Activated B cell treated with CpG ODN at 0.5 μM for 24 hours (primary cell): Measurements from ENCODE around the gene DOCK3. TPM values are rescaled to one million over a fixed set of nuclear protein-coding genes. Genes with fewer than 3 reads are reported as not detected.

Experiments
- ATAC-seq: fragments of 200-7000 bp; cut with Tn5 transposase; one replicate; pipeline ENCODE4 v1.10.0; 2021; ENCODE audit warnings: low read depth, mild to moderate bottlenecking, moderate library complexity
- CTCF ChIA-PET: fragments of 350-600 bp; sonication (Branson Sonifier 250); formaldehyde crosslinking; loops from one replicate; lab custom pipeline; 2021; ENCODE audit warnings: antibody characterized with exemption; lab: Charles Lee
- POLR2A ChIA-PET: fragments of 350-600 bp; sonication (Branson Sonifier 250); formaldehyde crosslinking; loops from one replicate; lab custom pipeline; 2021; ENCODE audit warnings: antibody characterized with exemption; lab: Charles Lee
- DNase-seq: peaks from one replicate; pipeline ENCODE4 v3.0.0; 2022
- H3K27ac Mint-ChIP-seq: one replicate; pipeline ENCODE4 v1.8.0; 2020; ENCODE audit warnings: mixed read lengths
- H3K27me3 Mint-ChIP-seq: one replicate; pipeline ENCODE4 v1.8.0; 2021; ENCODE audit warnings: mixed read lengths
- H3K36me3 Mint-ChIP-seq: one replicate; pipeline ENCODE4 v1.8.0; 2021; ENCODE audit warnings: low read depth, mixed read lengths
- H3K4me1 Mint-ChIP-seq: one replicate; pipeline ENCODE4 v1.8.0; 2021; ENCODE audit warnings: mixed read lengths
- H3K4me3 Mint-ChIP-seq: one replicate; pipeline ENCODE4 v1.8.0; 2020; ENCODE audit warnings: mild to moderate bottlenecking, mixed read lengths
- H3K9me3 Mint-ChIP-seq: one replicate; pipeline ENCODE4 v1.8.0; 2020; ENCODE audit warnings: mixed read lengths
- intact Hi-C: fragments of 100-400 bp; cut with micrococcal nuclease; formaldehyde crosslinking; loops from one replicate; pipeline ENCODE4 v1.15.1; 2024
- total RNA-seq: library from RNA; stranded (reverse); gene quantifications from 2 replicates; pipeline ENCODE4 v1.2.3, GENCODE V29; 2022
- TF ChIP-seq, protein P1 (sequence below): fragments of 200-600 bp; IDR thresholded peaks from one replicate; pipeline ENCODE4 v1.8.0; 2022; ENCODE audit warnings: antibody characterized with exemption, mild to moderate bottlenecking

Gene DOCK3
- total RNA-seq, 1 donor from 2014 or later, result 0.04 TPM

DNA sequence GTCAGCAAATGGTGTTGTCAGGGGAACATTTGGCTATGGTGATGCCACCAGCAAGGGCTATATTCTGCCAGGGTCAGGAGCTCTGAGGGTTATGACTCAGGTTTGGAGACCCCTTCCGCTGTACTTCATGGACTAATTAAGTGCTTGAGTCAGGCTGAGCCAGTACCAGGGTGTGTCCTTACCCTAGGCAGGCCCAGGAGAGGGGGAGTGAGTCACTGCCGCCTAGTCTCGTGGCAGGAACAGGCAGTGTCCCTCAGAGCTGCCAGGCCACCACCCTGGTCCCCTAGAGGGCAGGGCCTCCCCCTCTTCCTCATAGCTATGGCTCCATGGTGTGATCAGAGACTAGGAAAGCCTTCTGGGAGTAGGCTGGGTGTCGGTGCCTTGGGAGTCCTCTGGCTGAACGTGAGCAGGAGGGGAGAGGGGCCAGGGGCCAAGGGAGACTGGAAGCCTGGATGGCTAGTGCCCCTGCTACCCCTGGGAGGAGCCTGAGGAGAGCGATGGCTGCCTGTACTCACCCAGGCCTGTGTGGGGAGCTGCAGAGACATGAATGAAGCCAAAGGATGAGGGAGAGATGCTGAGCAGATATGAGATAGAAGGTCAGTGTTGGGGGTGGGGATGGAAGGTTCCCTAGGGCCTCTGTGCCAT, 47.2 kb upstream of the DOCK3 start:
- ATAC-seq (no peak), DNase-seq (no peak)
- TF ChIP-seq, protein P1, sequence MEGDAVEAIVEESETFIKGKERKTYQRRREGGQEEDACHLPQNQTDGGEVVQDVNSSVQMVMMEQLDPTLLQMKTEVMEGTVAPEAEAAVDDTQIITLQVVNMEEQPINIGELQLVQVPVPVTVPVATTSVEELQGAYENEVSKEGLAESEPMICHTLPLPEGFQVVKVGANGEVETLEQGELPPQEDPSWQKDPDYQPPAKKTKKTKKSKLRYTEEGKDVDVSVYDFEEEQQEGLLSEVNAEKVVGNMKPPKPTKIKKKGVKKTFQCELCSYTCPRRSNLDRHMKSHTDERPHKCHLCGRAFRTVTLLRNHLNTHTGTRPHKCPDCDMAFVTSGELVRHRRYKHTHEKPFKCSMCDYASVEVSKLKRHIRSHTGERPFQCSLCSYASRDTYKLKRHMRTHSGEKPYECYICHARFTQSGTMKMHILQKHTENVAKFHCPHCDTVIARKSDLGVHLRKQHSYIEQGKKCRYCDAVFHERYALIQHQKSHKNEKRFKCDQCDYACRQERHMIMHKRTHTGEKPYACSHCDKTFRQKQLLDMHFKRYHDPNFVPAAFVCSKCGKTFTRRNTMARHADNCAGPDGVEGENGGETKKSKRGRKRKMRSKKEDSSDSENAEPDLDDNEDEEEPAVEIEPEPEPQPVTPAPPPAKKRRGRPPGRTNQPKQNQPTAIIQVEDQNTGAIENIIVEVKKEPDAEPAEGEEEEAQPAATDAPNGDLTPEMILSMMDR, result no peak
- Mint-ChIP-seq H3K9me3 (no peaks in the 10 kb centered on the region), H3K4me1 (peaks cover 43% of the 10 kb centered on the region), H3K27ac (no peak overlapping the region), H3K4me3 (no peak overlapping the region), H3K36me3 (no peaks in the 10 kb centered on the region), H3K27me3 (no peaks in the 10 kb centered on the region)
- ChIA-PET CTCF (no interaction called here), POLR2A (interaction anchor here (0.7 kb wide), 1 partner anchor 8 kb away, joined by 4 read pairs; no protein-coding TSS in a partner anchor)
- intact Hi-C loops, result no loop called here

DNA sequence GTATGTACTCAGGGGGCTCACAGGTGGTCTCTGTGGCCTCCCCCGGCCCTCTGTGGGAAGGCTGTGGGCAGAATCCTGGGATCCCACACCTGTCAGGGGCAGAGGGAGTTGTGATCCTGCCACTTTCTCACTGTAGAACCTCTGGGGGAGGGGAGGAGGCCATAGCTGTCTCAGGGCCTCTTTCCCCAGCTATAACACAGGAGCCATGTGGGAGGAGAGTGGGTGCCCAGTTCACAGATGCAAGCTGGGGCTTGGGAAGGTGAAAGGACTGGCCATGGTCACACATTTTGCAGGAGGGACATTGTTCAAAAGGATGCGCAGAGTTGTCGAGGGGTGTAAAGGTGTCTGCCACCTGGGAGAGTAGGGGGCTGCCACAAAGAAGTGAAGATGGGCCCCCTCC, 46.1 kb upstream of the DOCK3 start:
- Mint-ChIP-seq H3K4me3 (no peak overlapping the region), H3K36me3 (no peaks in the 10 kb centered on the region)

DNA sequence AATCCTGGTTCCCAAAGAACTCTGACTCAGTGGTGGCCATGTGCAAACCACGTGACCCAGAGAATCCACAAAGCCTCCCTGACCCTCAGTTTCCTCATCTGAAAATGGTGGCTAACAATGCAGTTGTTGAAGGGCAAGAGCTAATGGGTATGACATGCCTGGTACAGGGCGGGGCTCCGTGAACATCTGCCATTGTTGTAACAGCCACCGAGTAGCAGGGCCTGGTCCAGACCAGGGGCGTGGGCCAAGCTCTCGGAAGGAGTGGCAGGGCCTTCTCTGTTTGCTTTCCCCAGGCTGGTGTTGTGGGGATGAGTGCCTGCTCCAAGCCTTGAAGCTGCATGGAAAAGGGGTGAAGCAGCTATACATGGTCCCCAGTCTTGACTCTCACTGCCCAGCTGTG, 44.3 kb upstream of the DOCK3 start:
- no peaks in the 10 kb centered on the region for H3K36me3 Mint-ChIP-seq
- H3K27ac Mint-ChIP-seq, result no peak overlapping the region
- ATAC-seq (no peak), DNase-seq (no peak)
- intact Hi-C loops, result no loop called here
- H3K9me3 Mint-ChIP-seq, result no peaks in the 10 kb centered on the region
- POLR2A ChIA-PET, result no interaction called here
- H3K4me1 Mint-ChIP-seq, result peaks cover 31% of the 10 kb centered on the region
- H3K27me3 Mint-ChIP-seq, result no peaks in the 10 kb centered on the region
- CTCF ChIA-PET, result interaction anchor here (2.0 kb wide), 1 partner anchor 15 kb away, joined by 10 read pairs; no protein-coding TSS in a partner anchor
- TF ChIP-seq, protein P1, result no peak
- no peak overlapping the region for H3K4me3 Mint-ChIP-seq

More for the DNA sequence above, 46.1 kb upstream of the DOCK3 start:
- CTCF ChIA-PET, result no interaction called here
- Mint-ChIP-seq H3K9me3 (no peaks in the 10 kb centered on the region), H3K4me1 (peaks cover 47% of the 10 kb centered on the region), H3K27ac (no peak overlapping the region), H3K27me3 (no peaks in the 10 kb centered on the region)
- DNase-seq, result no peak
- POLR2A ChIA-PET, result no interaction called here
- intact Hi-C loops, result no loop called here
- no peak for ATAC-seq
- TF ChIP-seq, protein P1, result no peak

DNA sequence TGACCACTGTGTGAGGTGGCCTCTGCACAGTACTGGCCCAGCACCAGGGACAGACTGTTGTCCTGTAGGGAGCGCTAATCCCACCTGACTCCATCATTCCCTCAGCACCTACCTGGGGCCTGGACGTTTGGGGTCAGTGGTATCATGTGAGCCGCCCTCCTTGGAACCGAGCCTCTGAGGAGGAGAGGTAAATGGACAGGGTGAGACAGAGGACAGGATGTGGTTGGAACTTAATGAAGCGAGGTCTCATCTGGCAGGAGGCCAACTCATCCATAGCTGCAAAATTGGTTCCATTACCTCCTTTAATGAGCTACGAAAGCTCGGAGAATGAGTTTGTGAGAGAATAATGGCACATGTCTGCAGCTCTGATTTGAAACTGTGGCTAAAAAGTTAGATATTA, 43.9 kb upstream of the DOCK3 start:
- Mint-ChIP-seq H3K27me3 (no peaks in the 10 kb centered on the region), H3K4me3 (no peak overlapping the region), H3K9me3 (no peaks in the 10 kb centered on the region), H3K36me3 (no peaks in the 10 kb centered on the region), H3K27ac (no peak overlapping the region), H3K4me1 (peaks cover 31% of the 10 kb centered on the region)
- POLR2A ChIA-PET, result no interaction called here
- intact Hi-C loops, result no loop called here
- CTCF ChIA-PET, result interaction anchor here (2.0 kb wide), 1 partner anchor 15 kb away, joined by 10 read pairs; no protein-coding TSS in a partner anchor
- TF ChIP-seq, protein P1, result no peak
- no peak for ATAC-seq
- no peak for DNase-seq

DNA sequence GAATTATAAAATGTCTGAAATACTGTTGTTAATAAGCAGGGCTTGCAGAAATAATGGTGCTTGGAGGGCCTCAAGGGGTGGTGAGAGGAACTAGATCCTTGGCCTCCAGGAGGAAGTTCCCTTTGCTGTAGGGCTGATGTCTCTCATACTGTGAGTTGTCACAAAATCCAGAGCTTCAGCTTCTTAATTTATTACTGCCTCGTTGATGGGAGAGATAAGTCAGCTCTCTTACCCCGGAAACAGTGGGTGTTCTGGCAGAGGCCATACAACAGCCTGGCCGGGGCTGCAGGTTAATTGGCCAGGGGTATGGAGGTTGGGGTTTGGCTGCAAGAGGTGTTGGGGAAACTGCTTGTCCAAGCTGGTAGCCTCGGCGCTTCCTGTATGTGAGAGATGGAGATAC, 42.3 kb upstream of the DOCK3 start:
- Mint-ChIP-seq H3K27ac (no peak overlapping the region), H3K27me3 (no peaks in the 10 kb centered on the region), H3K9me3 (no peaks in the 10 kb centered on the region), H3K4me3 (no peak overlapping the region), H3K4me1 (peaks cover 31% of the 10 kb centered on the region), H3K36me3 (no peaks in the 10 kb centered on the region)
- POLR2A ChIA-PET, result no interaction called here
- intact Hi-C loops, result no loop called here
- TF ChIP-seq, protein P1, result no peak
- ATAC-seq (no peak), DNase-seq (no peak)
- CTCF ChIA-PET, result interaction anchor here (0.9 to 2.0 kb wide), 2 partner anchors 17 to 42 kb away, joined by 3 to 10 read pairs; no protein-coding TSS in a partner anchor
